Inferior parietal cortex (tissue), 1 donor: Measurements from ENCODE around the gene PRKAG2.
A peak's percentile ranks its signal among the peaks of the same experiment; 100 is the strongest.

Source experiments
- DNase-seq: peaks from one replicate; pipeline ENCODE4 v3.0.0-alpha.2; 2016; ENCODE audit errors: extremely low spot score

Gene PRKAG2

DNA sequence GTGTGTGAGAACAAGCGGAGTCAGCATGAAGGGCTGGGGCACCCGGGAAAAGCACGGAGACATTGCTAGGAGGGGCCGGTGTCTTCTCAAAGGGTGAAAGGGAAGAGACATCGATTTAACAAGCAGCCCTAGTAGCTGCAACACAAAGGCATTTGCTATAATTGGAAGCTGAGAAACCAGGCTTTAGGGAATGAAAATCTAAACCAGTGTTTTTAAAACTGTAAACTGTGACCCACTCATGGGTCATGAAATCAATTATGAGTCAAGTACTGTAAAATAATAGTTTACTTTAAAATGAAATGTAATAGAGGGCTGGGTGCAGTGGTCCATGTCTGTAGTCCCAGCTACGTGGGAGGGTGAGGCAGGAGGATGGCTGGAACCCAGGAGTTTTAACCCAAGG lies 228.5 kb downstream of the PRKAG2 start:
- no peak for DNase-seq

DNA sequence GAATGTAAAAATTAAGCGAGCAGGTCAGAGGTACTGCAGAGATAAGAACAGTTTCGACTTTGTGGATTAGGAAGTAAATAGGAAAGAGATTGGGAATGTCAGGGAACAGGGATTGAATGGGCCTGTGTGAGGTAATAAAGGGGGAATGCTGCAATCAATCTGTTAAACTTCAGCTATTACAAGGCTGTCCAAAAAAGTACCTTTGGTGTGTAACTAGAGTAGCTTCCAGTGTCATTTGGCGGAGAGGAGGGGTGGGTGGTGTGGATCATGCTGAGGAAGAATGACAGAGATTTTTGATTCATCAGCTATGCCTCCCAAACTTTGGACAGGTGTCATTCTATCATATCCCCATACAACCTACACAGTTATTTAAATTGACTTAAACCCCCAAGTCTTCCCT lies 229.0 kb downstream of the PRKAG2 start:
- DNase-seq = no peak

DNA sequence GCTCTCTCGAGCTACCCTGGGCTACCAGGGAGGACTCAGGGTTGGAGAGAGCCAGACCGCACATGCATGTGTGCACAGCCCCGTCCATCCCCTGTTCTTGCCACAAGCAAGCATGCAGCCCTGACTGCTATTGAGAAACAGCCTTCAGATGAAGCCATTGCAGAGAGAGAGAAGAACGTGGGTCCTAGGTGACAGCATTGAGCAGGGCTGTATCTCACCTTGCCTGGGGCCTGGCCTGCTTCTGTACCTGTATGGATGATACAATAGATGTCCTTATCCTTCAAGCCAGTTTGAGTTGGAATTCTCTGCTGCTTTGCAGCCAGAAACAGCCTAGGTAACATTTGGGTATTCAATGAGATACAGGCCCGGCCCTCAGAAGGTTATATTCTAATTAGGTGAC lies 229.9 kb downstream of the PRKAG2 start:
- no peak for DNase-seq

DNA sequence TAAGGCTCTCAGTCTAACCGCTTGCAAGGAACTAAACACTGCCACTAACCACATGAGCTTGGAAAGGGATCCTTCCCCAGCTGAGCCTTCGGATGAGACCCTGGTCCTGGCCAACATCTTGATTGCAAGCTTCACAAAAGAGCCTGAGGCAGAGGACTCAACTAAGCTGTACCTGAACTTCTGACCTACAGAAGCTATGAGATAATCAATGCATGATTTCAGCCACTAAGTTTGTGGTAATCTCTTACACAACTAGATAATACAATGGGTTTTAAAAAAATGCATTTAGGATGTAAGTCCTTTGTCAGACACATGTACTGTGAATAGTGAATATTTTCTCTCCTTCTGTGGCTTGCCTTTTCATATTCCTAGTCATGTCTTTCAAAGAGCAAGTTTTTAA lies 231.6 kb downstream of the PRKAG2 start:
- DNase-seq = no peak

DNA sequence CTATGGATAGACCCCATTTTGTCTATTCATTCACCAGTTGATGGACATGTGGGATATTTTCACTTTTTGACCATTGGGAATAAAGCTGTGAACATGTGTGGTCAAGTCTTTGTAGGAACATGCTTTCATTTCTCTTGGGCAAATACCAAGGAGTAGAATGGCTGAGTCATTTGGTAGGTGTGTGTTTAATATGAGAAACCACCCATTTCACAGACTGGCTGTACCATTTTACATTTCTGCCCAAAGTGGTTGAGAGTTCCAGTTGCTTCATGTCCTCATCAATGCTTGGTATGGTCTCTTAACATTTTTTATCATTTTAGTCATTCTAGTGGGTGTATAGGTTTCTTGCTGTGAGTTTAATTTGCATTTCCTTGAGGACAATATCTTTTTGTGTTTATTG lies 232.4 kb downstream of the PRKAG2 start:
- no peak for DNase-seq

DNA sequence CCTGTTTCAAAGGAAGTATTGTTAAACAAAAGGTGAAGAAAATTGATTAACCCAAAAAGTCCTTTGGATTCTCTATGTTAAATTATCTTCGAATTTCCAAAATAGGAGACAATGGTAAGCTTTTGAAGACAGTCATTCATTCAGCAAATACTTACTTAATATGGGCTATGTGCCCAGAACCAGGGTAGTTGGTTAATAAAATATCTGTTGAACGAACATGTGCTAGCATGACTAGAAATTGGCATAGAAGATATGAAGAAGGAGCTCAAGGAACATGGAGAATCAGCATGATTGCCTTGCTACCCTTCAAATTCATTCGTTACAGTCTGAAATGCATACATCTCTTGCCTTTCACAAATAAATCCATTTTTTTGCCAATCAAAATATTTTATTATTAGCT lies 234.2 kb downstream of the PRKAG2 start:
- no peak for DNase-seq

DNA sequence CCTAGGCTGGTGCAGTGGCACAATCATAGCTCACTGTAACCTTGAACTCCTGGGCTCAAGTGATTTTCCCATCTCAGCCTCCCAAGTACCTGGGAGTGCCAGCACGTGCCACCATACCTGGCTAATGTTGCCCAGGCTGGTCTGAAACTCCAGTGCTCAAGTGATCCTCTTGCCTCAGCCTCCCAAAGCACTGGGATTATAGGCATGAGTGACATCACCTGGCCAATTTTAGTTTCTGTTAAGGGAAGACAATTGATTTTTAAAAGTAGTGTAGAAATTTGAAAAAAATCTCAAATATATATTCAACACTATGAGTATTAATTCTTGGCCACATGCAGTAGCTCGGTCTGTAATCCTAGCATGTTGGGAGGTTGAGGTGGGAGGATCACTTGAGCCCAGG lies 235.3 kb downstream of the PRKAG2 start:
- no peak for DNase-seq

DNA sequence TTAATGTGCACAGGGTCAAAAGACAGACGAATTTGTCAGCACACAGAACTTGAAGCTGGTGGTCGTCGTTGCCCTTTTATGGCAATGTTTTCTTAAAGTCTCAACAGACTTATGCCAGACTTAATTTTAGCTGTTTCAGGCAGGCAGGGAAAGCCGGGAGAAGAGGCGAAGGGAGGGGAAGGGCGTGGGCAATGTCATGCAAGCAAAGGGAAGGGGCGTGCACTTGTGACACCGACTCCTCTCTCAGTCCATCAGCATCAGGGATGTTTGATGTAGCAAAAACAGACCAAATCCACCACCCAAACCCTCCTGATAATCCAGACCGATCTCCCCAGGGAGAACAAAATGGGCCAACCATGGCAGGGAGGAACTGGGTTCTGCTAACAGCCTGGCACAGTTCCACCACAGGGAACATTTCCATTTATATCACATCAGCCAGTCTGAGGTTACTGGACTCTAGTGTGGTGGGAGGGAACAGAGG lies 239.1 kb downstream of the PRKAG2 start:
- no peak for DNase-seq

DNA sequence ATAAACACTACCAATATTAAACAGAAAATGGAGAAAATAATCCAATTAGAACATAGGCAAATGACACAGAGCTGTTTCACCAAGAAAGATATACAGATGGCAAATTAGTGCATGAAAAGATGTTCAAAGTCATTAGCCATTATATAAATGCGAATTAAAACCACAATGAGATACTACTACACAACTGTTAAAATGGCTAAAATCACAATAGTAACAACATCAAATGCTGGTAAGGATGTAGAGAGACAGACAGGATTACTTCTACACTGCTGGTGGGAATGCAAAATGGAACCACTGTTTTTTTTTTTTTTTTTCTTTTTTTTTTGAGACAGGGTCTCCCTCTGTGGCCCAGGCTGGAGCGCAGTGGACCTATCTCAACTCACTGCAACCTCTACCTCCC lies 242.3 kb downstream of the PRKAG2 start:
- no peak for DNase-seq

DNA sequence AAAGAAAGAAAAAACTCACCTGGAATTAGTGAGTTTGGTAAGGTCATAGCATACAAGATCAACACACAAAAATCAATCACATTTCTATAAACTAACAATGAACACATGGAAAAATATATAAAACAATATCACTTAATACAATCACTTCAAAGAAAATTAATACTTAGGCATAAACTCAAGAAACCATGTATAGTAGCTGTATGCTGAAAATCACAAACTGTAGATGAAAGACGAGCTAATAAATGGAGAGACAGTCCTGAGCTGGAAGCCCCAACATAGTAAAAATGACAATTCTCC lies 243.5 kb downstream of the PRKAG2 start:
- no peak for DNase-seq

DNA sequence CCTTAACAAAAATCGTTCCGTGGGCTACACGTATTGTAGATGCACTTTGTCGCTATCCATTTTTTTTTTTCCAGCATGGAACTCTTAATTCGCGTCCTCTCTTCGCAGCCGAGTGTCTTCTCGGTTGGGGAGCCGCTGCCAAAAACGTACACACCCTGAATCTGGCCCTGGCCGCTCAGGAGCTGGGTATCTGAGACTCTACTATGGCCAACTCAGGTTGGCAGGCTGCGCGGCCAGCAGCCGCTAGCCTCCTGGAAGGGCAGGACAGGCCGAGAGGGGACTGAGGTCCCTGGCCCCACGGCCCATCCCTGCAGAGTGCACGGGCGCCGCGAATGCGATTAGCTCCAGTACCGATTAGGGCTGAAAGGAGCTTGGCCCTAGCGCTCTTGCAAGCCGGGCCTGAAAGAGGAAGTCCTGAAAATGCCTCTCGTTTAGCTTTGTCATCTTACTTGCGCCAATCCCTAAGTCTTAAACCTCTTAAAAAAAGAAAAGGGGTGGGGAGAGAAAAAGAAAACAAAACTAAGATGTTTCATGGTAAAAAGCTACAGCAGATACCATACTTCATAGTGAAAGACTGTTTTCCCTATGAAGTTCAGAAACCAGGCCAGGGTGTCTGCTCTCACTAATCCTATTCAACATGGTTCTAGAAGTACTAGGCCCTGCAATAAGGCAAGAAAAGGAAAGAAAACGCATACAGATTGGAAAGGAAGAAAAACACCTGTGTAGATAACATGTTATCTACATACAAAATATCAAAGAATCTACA lies 244.0 kb downstream of the PRKAG2 start:
- DNase-seq = peak; percentile 50

DNA sequence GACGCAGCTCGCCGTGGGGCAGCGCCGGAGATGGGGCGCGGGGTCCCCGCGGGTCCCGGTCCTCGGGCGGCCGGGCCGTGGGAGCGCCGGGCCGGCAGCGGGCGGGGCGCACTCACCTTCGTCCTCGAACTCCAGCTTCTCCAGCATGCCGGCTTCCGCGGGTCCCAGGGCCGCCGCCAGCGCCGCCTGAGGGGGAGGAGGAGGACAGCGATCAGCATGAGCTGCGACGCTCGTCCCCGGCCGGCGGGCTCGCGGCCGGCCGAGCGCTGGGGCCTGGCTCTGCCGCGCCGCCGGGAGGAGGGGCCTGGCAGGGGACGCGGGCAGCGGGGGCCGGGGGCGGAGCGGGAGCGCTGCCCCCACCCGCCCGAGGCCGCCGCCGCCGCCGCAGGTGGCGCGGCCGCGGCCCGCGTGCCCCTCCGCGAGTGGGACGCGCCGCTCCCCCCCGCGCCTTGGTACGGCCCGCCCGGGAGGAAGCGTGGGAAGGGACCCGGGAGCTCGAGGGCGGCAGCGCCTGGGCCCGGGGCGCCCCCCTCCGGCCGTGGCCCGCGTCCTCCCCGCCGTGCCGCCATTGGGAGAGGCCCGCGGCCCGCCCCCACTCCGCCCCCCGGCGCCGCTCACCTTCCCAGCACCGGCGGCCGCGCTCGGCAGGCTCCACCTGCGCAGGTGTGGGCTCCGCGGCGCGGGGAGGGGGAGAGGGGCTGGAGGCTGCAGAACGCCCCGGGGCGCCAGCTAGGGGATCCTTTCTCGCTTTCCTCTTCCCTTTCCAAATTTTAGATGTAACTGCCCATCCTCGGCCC lies 244.8 kb downstream of the PRKAG2 start:
- peak; percentile 63 for DNase-seq

DNA sequence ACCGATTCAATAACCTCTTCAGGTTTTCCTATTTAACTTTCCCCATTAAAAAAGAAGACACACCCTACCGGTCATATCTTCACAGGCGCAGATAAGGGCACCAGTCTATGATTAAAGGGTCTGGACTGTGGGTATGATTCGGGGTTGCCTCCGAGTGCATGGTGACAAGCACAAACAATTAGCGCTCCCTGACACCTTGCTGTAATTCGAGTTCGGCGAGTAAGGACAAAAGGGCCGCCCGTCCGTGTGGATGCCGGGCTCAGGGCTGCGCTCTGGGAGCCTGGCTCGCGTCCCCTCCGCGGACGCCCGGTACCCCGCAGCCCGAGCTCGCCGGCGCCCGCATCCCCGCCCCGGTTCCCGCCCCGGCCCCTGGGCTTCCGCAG lies 245.4 kb downstream of the PRKAG2 start:
- DNase-seq = no peak

DNA sequence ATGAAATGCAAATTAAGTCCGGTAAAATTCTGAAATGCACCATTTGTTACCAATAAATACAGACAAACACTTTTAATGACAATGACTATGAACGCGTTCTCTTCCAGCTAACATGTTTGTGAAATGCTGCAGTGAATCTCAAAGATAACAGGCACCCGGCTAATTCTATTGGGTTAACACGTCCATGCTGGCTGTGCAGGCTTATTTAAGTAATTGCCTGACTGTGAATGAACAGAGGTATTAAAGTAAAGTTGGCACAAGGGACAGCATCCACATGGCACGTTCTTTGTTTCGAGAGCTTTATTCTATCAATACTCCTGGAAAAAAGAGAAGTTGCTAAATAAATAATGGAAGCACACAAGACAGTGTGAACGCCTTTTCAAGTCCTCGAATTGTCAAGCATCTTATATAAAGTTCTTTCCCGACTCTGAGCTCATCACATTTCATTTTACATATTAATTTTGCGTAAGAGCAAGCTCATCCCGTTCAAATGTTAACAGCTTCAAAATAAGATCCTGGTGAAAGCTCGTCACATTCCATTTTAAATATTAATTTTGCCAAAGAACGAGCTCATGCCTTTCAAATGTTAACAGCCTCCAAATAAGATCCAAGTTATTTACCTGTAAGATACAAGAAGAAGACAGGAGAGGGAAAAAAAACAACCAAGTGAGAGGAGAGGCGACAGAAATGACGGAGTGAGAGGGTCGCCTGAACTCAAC lies 245.9 kb downstream of the PRKAG2 start:
- DNase-seq = peak; percentile 21

DNA sequence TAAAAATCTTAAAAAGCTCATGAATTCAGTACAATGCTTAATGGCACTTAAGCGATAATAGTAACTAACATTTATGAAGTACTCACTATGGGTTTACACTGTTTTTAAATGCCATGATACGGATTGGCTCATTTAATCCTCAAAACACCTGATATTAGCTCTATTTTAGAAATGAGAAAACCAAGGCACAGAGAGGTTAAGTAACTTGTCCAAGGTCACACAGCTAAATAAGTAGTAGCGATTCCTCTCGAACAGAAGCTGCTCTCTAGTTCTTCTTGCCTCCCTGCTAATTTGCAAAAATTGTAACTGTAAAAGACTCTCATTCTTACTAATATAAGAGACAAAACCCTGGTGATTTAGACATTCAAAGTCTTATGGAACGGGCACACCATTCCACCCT lies 246.6 kb downstream of the PRKAG2 start:
- no peak for DNase-seq

DNA sequence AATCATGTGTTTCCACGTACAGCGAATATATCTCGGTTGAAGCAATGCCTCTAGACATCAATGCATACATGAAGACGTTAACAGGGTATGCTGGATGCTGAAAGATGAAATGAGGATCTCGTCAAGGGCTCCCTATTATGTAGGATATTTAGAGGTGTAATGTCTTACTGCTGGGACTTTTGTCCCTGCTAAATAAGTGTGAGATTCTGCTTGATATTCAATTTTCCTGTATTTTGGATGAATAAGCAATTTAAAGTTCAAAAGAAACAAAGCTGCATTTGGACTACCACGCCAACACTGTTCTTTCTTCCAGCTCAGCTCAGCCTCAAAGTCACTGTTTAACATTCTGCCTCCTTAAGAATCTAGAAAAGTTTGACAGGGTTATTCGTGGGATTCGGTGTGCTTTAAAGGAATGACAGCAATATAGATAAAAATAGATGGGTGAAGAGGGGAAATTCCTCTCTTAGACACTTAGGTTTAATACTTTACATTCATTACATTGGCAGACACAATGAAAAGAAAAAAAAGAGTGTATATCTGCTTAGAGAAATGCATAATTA lies 247.1 kb downstream of the PRKAG2 start:
- DNase-seq = no peak

DNA sequence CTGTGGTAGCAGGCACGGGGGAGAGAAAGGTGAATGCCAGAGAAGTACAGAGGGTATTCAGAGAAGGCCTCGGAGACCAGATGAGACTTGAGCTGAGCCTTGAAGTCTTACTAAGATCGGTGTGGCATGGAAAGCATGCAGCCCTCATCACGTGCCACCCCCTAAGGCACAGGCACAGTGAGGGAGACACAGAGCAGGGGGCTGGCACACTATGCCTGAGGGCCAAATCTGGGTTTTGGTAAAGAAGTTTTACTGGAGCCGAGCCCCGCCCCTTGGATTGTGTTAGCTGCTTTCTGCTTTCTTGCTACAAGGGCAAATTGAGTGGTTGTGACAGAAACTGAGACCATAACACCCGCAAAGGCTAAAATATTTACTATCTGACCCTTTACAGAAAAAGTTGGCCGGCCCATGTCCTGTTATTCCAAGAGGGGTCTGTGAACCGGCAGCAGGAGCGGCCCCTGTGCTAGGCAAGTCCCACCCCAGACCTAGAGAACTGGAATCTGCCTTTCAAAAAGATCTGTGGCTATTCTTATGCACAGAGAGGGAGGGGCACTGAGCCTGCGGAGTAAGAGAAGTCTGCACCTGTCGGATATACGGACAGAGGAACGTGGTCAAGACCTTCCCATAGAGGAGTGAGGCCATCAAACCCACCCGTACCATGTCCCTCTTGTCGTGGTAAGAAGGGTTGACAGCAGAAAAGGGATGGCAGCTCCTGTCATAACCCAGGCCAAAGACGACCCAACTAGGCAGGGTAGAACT lies 247.9 kb downstream of the PRKAG2 start:
- DNase-seq = no peak

DNA sequence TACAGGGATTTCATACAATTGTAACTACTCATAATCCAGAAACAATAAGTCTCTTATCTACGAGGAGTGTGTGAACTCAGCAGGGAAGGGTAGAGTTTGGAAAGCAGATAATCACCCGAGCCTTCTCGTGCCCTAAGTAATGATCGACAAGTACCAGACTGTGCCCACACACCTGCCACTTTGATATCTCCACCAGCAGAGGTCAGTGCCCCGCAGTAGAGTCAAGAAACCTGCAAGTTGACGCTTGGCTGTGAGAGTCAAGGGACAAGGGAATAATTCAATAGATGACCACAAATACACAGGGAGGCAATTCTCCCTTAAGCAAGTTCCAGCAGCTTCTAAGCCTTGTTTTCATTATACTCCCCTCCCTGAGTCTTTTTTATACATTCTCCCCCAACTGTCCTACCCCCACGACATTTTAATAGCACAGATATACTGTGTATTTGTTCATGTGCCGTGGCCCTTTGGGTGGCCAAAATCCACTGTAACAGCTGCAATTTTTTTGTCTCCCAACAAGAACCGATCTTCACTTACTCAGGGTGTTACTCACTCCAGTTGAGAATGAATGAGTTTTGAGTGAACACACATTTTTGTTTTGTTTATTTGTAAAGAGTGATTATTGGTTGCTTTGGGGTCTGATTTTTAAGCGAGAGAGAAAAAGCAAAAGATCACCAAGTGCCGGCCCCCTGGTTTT lies 250.3 kb downstream of the PRKAG2 start:
- DNase-seq = no peak

DNA sequence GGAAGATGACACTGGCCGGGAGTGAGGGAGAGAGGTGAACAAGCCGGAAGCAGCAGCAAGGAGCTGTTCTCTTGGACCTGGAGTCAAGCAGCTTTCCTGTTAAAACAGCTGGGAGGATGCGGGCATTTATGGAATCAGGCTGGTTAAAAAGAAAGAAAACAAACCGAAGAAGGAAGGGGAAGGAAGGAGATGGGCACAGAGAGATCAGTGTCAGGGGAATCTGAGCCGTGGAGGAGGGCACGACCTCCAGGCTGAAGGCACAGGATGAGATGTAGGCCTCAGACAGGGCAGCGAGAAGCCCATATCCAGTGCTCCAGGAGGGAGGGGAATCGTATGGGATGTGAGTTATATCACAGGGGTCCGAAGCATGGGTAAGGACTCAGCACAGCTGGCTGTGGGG lies 251.3 kb downstream of the PRKAG2 start:
- DNase-seq = no peak

DNA sequence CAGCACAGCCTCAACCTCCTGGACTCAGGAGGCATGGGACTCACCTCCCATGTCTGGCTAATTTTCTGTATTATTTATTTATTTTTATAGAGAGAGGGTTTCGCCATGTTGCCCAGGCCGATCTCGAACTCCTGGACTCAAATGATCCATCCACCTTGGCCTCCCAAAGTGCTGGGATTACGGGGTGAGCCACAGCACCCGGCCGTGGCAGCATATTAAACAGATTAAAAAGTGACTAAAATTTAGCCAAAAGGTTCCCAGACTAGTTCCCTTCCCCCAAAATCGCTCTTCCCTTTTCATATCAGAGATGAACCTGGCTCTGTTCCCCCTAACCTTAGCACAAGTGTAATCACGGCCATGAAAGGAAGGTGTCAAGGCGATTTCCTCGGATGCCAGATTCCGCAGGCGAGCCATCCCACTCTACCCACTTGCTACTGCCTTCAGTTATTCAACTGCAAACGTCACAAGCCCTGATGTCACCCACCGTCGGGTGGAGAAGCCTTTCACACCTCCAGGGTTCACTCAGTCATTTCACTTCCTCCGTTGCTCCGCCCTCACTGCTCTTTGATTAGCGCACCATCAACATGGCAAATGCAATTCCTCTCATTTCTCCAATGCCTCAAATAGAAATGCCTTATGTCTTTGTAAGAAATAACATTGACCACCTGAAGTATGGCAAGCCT lies 252.5 kb downstream of the PRKAG2 start:
- no peak for DNase-seq

DNA sequence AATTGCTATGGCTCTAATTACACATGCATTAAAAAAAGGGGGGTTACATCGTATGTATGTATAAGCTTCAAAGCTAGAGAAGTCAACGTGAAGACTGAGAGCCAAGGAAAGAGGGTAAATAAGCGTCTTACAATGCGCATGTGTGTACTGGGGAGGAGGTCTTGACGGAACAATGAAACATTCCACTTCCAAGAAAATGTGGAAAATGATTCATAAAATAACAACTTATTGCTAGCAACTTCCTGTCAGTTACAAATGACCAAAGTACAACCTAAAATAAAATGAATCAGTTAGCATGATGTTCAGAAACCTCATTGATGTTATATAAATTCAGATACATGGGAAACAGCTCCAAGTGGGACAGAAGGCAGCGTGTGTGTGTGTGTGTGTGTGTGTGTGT lies 253.1 kb downstream of the PRKAG2 start:
- DNase-seq = no peak
